ENCODE results near the gene CLIC4.
"Not testable (repeated sequence)": the region's sequence is repeated elsewhere in the genome, so short reads cannot be mapped to it uniquely, and the experiment has no call there.

Gene CLIC4

DNA sequence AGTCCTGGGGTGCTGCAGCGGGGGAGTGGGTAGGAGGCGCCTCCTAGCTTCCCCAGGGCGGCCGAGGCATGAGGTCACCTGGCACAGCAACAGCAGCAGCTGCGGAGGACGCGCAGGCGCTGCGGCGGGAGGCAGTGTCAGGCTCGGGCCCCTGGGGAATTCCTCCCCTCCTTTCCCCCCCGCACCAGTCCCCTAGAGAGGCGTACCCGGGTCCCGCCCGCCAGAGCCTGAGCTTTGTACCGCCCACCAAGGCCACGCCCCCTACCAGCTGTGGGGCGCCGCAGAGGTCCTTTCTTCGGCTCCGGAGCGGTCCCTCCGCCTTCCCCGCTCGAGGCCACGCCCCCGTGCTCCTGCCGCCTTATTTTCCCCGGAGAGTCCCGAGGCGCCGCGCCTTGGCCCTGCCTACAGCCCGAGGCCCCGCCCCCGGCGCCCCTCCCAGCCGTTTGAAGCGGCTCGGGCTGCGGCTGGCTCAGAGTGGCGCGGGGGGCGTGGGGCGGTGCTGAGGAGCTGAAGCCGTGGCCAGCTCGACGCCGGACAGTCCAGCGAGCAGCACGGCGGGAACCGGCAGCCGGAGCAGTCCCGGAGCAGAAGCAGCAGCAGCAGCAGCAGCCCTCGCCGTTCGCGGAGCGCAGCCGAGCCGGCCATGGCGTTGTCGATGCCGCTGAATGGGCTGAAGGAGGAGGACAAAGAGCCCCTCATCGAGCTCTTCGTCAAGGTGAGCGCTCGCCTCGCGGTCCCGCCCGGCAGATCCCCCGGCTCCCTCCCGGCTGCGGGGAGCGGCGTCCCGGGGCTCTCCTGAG is at the start of gene CLIC4:
CLIC4 (plus strand) TSS at position 537 of the 800 bp plus-strand sequence; CDS start at position 644, 107 bp downstream.
- peak; percentile 93 for DNase-seq

DNA sequence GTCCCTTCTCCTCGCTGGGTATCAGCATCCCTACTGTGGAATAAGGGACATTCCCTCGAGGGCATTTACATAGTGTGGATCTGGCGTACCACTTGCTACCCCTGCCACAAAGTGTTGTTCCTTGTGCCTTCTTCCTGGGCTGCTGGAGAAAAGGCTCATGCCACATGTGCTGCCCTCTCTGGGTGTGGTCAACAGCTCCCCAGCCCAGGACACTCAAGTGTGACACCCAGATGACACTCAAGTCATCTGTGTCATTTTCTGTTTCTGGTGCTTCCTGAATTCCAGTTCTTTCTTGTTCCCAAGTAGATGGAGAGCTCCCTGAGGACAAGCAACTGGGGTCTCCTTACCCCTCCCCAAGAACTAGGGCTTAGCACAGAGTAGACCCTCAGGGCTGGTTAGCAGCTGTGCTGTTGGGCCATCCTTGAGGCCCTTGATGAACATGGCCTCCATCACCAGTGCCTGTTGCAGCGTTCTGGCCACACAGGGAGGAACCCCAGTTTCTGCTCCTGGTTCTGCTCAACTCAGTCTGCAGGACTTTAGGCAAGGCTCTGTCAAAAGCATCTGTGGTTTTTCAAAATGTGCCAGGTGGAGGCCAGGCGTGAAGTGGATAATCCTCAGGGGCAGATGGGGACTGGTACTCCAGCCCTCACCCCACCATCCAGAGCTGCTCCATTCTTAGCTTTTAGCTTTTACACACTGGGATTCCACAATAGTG is 49.0 kb upstream of the CLIC4 start:
- DNase-seq: no peak

DNA sequence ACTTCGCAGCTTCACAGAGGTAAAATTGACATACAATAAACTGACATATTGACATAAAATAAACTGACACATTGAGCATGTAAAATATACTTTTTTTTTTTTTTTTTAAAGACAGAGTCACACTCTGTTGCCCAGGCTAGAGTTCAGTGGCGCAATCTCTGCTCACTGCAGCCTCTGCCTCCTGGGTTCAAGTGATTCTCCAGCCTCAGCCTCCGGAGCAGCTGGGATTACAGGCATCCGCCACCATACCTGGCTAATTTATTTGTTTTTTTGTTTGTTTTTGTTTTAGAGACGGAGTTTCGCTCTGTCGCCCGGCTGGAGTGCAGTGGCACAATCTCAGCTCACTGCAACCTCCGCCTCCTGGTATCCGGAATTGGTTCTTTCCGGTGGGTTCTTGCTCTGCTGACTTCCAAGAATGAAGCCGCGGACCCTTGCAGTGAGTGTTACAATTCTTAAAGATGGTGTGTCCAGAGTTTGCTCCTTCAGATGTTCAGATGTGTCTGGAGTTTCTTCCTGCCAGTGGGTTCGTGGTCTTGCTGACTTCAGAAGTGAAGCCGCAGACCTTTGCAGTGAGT is 48.4 kb upstream of the CLIC4 start:
- DNase-seq: no peak

DNA sequence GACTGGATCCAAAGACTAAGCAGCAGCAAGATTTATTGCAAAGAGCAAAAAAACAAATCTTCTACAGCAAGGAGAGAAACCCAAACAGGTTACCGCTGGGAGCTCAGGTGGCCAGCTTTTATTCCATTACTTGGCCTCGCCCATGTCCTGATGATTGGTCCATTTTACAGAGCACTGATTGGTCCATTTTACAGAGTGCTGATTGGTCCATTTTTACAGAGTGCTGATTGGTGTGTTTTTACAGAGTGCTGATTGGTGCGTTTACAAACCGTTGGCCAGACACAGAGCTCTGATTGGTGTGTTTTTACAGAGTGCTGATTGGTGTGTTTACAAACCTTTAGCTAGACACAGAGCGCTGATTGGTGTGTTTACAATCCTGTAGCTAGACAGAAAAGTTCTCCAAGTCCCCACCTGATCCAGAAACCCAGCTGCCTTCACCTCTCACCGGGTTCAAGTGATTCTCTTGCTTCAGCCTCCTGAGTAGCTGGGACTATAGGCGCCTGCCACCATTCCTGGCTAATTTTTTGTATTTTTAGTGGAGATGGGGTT is 47.7 kb upstream of the CLIC4 start:
- DNase-seq: not testable (repeated sequence)

DNA sequence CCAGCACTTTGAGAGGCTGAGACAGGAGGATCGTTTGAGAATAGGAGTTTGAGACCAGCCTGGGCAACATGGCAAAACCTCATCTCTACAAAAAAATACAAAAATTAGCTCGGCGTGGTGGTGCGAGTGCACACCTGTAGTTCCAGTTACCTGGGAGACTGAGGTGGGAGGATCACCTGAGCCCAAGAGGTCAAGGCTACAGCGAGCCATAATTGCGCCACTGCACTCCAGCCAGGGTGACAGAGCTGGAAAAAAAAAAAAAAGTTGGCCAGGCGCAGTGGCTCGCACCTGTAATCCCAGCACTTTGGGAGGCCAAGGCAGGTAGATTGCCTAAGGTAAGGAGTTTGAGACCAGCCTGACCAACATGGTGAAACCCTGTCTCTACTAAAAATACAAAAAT is 46.9 kb upstream of the CLIC4 start:
- not testable (repeated sequence) for DNase-seq

DNA sequence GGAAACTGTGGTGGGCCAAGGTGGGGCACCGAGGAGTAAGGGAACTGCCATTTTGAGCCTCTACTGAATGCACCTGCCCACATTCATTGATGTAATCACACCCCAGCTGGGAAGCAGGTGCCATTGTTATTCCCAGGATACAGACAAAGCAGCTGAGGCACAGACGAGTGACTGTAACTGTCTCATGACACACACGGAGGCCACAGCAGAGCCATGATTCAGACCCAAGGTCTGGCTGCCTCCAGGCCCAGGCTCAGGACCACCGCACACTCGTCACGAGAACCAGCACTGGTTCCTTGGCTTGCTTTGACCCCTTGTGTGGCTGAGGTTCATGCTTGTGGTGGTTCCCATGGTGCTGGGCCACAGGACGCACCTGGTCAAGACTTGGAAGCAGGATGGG is 45.6 kb upstream of the CLIC4 start:
- no peak for DNase-seq

DNA sequence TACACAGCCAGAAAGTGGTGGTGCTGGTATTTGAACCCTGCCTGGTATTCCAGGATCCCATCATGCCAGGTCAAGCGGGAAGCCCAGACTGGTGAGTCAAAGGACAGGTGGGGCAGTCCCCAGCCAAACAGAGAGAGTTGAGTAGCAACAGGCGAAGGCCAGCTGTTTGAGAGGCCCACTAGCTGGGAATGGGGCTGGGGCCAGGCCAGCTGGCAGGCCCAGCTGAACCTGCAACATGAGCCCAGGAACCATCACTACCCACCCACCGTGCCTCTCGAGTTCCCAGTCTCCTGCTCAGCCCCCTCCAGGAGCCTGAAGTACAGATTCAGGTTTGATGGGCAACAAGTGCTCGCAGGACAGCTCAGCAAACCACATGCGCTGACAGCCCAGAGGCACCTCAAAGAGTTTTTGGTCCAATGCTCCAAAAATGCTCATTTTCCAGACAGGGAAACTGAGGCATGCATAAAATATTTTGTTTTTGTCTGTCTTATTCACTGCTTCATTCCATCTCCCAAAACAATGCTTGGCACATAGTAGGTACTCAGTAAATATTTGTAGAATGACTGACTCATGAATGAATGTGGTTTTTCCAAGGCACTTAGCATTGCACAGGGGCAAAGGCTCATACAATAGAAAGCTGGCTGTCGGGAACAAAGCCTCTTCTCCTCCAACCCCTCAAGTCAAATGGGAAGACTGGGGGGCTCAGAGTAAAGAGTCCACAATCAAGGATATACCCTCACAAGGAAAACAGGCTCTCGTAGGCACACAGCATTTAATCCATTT is 42.5 kb upstream of the CLIC4 start:
- no peak for DNase-seq

DNA sequence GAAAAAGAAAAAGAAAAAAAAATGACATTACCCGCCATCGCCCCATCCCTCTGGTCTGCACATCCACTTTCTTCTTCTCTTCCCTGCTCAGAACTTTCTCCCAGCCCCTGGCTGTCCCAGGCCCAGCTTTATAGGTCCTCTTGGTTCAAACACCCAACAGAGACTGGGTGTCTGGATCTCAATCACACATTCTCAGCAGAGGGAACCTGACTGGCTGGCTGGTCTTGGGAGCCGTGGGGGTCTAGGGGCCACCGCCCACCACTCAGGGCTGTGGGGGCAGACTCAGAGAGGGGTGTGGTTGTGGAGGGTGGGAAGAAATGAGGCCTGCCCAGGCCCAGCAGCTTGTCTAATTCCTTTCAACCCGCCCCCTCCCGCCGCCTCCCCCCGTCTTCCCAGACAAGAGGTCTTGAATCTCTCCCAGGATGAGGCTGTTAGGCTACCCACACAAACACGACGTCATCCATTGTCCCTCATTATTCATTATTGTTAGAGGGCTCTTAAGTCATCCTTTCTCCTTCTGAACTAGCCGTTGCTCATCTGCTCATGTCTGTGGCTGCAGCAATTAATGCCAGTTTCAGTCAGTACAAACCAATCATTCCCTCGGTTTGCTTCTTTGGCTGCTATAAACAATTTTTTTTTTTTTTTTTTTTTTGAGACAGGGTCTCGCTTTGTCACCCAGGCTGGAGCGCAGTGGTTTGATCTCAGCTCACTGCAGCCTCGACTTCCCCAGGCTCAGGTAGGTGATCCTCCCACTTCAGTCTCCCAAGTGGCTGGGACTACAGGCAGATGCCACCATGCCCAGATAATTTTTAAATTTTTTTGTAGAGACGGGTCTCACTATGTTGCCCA is 40.6 kb upstream of the CLIC4 start:
- DNase-seq: peak; percentile 81

DNA sequence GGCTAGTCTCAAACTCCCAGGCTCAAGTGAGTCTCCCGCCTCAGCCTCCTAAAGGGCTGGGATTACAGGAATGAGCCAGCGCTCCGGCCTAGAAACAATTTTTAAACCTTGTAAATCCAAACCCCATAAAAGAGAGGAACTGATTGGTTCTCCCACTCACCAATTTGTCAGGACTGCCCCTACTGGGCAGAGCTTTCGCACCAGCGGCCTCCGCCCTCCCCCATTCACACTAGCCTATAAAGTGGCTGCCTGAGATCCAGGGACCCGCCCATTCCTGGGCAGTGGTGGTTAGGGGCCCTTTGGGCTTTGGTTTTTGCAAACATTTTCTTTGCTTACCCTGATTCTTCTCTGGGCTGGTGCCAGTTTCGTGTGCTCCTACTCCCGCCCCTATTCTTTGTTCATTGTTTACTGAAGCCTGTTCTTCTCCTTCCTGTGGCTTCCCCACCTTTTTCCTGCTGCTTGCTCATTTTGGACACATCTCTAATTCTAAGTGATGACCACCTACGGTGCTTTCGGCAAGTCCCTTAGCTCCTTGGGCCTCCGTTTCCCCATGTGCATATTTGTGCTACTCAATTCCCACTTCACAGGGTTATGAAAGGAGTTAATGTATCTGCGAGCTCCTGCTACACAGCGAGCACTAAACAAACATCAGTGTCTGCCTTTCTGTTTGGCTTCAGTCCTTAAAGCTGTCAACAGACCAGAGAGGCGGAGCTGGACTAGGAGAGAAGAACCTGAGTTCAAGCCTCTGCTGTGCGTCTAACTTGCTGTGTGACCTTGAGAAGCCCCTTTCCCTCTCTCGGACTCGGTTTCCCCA is 39.8 kb upstream of the CLIC4 start:
- peak; percentile 97 for DNase-seq

DNA sequence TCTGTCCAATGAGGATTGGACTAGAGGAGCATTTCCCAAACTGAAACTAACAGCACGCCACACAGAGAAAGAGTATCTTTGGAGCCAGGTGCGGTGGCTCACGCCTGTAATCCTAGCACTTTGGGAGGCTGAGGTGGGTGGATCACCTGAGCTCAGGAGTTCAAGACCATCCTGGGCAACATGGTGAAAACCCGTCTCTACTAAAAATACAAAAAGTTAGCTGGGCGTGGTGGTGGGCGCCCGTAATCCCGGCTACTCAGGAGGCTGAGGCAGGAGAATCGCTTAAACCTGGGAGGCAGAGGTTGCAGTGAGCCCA is 39.2 kb upstream of the CLIC4 start:
- not testable (repeated sequence) for DNase-seq

DNA sequence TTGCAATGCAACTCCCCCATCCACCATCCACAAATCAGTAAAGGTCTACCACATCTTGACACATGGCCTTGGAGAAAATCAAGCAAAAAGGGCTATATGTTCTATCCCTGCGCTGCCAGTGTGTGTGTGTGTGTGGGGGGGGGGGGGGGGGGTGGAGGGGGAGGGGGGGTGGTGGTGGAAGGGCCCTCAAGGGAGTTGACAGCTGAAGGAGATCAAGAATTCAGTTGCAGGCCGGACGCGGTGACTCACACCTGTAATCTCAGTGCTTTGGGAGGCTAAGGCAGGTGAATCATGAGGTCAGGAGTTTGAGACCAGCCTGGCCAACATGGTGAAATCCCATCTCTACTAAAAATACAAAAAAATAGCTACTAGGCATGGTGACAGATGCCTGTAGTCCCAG is 37.6 kb upstream of the CLIC4 start:
- no peak for DNase-seq

DNA sequence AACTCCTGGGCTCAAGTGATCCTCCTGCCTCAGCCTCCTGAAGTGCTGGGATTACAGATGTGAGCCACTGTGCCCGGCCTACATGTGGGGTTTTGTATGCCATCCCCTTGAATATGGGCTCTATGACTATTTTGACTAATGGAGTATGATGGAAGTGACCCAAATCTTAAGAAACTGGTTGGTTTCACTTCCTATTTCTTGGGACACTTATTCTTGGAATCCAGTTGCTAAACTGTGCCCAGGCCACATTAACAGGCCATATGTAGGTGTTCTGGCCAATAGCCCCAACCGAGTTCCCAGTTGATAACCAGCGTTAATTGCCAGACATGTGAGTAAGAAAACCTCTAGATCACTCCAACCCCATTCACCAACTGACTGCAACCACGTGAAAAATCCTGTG is 36.3 kb upstream of the CLIC4 start:
- no peak for DNase-seq

DNA sequence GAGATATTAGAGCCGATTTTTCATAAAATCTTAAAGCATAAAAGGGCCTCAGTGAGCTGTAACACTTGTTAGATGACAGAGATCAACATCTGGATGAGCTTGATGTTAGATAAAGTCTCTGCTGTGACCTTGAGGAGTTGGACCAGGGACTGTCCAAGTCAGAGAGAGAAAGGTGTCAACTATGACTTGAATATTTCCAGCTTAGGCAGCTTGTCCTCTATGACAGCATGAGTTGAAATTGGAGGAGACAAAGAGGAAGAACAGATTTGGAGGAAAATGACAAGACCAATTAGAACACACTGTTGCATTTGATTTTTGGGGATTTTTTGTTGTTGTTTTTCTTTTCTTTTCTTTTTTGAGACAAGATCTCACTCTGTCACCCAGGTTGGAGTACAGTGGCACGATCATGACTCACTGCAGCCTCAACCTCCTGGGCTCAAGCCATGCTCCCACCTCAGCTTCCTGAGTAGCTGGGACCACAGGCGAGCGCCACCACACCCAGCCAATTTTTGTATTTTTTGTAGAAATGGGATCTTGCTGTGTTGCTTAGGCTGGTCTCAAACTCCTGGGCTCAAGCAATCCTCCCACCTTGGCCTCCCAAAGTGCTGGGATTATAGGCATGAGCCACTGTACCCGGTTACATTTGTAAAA is 35.3 kb upstream of the CLIC4 start:
- DNase-seq: no peak

DNA sequence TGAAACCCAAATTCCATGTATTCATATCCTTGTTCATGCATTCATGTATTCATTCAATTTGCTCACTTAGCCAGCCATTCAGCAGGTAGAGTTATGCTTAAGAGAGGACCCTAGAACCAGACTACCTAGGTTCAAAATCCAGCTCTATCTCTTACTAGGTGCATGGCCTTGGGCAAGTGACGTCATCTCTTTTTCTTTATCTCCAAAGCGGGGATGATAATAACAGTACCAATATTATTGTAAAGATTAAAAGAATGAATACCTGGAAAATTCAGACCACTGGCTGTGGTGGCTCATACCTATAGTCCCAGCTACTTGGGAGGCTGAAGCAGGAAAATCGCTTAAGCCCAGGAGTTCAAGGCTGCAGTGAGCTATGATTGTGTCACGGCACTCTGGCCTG is 33.9 kb upstream of the CLIC4 start:
- no peak for DNase-seq

DNA sequence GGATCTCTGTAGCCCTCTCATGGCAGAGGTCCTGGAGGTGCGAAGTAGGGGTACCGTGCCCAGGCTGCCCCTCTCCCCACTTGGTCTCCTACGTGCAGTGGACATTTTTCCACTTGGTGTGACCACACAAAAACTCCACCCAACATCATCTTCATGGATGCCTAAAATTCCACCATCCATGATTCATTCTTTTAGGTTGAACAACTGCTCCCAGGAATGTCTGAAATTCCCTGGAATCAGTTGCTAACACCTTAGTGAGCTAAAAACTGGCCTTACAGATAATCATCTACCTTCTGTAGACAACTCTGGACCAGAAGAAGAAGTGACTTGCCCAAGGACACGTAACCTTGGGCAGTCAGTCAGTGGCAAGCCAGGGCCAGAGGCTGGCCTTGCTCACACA is 32.1 kb upstream of the CLIC4 start:
- DNase-seq: no peak

DNA sequence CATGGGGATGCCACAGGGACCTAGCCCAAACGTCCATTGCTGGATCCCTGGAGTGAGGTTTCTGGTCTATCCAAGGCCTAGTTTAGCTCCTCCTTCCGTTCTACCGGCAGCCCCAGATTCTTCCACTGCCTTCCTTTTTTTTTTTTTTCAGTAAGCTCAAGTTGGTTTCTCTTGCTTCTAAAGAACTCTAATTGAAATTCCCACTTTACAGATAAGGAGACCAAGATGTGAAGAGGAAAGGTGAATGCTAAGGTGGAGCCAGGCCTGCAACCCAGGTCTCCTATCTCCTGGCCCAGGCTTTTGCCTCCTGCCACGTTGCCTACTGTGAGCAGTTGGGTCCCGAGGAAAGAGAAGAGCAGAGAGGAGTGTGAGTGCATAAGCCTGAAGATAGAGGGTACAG is 31.5 kb upstream of the CLIC4 start:
- no peak for DNase-seq

DNA sequence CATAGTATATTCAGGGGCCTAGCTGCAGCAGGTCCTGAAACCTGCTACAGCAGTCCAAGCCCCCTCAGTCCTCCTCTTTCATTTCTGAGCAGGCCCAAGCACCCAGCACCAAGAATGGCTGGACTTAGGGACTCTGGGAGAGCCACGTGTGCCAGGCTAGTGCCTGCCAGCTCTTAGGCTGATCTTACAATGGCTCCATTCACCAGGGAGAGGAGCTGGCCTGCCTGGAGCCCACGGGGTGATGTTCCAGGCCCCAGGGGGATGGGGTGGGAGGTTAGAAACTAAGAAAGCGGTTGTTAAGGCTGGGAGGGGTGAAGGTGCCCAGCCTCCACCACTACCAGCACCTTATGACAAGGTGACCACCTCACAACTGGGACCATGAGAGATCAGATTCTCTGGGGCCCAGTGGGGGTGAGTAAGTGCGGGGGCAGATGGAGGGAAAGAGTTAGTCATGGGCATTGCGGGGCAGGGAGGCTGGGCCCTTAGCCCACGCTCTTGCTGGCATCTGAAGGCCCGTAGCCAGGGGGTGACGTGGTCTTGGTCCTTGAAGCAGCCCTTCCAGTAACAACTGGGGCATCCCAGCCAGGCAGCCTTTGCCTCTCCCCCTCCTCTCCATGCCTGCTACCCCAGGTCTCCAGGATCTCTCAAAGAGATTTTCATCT is 30.3 kb upstream of the CLIC4 start:
- DNase-seq: no peak

DNA sequence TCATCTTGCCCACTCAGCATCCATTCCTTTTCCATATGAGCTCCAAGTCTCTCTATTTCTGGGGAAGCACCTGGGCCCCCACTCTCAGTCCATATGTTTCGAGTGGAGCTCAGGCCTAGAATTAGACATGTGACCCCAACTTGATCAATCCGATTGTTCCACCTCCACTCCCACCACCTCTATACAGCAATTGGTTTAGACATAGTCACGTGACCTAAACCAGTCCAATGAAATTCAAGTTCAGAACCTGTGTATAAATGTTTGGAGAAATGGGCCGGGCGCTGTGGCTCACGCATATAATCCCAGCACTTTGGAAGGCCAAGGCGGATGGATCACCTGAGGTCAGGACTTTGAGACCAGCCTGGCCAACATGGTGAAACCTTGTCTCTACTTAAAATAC is 29.6 kb upstream of the CLIC4 start:
- DNase-seq: no peak

DNA sequence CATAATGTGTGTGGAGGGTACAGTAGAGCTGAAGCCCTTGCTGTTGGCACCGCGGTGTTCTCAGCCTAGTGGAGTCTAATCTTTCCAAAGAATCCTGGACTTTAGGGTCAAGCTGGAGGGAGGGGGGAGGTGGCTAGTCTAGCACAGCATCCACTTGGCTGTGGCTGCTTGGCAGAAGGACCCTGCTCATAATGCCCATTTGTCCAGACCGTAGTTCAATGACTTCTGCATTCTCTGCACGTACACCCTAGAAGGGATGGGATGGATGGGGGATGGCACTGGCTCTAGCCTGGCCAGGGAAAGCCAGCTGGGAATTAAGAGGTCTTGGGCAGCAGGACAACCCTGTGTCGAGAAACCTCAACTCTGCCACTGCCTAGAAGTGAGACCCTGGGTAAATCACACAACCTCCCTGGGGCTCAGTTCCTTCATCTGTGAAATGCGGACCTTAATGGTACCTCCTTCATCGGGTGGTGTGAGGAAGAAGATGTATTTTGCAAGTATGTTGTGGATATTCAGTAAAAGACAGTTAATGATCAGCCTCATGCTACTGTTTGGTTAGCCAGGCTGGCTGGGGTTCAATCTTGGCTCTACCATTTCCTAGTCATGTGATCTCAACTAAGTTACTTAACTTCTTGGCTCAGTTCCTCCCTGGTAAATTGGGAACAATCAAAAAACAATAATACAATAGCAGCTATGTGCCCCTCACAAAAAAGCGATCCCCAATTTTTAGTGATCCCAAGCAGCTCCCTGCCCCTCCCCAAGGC is 27.2 kb upstream of the CLIC4 start:
- DNase-seq: no peak

Data from NCI-H1436 treated with DMSO at 0.1 percent for 48 hours (cell line).